CD1c-positive myeloid dendritic cell (primary cell): ENCODE measurements around the gene PDE4D.

Experiments used
- DNase-seq: peaks from one replicate; pipeline ENCODE4 v3.0.0-alpha.2; 2016; ENCODE audit errors: extremely low spot score

PDE4D gene

DNA sequence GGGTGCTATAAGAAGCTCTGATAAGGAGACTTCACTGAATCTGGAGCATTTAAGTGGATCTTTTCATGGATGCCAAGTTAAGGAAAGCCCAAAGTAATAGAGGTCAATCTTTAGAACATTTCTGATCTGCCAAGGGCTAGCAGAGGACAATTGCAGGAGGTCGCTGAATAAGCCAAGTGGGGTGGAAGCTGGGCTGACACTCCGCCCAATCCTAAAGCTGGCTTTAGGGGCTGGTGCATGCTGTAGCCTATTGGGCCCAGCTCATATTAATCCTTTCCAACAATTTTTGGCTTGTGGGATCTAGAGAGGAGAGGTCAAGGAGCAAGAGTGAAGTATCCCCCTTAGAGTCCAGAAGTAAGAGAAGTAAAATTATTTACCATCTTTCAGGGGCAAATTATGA is 784.1 kb downstream of the PDE4D start:
- DNase-seq = no peak

- no peak for DNase-seq
These were observed 785.8 kb downstream of the PDE4D start for GRCh38 chr5:59107692-59108091.

- no peak for DNase-seq
These were observed 789.0 kb downstream of the PDE4D start for GRCh38 chr5:59104400-59105127.

DNA sequence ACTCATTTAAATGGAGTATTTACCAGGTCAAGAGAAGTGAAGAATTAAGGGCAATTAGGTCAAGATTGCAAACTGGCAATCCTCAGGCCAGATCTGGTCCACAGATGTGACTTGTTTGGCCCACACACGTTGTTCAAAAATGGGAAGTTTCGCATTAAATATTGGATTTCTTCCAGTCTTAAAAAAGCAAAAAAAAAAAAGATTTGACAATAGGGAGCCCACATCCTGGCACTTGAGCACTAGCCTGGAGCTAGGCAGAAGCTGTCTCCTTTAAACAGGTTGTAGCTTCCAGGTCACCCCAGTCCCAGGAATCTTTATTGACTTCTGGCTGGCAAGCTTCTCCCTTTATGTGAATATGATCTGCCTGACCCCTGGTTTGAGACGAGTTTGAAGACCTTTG is 790.2 kb downstream of the PDE4D start:
- no peak for DNase-seq

DNA sequence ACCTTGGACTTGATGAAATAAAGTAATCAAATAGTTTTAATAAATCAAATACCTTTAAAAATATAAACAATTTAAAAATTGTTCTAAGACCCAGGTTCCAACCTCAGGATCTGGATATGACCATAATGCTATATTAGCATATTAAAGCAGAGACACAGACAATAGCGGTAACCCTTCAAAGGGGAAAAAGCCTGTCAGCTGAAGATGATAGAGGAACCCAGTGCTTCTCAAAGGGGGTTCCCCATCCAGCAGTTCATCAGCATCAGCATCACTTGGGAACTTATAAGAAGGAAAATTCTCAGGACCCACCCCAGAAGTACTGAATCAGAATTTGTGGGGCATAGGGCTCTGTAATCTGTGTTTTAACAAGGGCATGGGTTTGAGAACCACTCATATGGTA is 791.1 kb downstream of the PDE4D start:
- no peak for DNase-seq

GRCh38 chr5:59100875-59101274 is 792.7 kb downstream of the PDE4D start:
- no peak for DNase-seq

DNA sequence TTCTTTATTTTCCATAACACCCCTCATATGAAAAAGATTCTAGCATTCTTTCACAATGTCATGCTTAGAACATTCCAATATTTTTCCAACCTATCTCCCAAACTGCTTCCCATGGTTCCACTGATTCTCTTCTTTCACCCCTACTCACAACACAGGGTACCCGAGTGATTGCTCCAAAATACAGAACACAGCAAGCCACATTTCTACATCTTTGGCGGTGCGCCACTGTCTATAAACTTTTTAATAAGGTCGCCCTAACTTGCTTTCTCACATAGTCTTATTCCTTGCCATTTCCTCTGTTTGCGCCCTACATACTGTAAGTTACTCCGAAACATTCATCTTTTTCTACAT is 793.6 kb downstream of the PDE4D start:
- DNase-seq = no peak

GRCh38 chr5:59099270-59099994 is 794.1 kb downstream of the PDE4D start:
- DNase-seq = peak; percentile 7

DNA sequence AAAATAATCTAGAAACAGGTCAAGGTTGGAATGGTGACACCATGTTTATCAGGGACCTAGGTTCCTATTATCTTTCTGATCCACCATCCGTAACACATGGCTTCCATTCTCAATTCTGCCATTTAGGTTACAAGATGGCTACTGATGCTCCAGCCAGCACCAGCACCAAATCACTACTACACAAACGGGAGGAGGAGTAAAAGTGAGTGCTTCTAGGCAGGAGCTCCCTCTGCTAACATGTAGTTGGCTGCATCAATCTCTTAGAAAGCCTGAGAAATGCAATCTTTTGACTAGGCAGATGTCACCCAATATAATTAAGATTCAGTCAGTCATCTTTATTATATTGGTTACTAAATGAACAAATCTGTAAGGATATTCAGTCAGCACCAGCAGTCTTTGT is 794.8 kb downstream of the PDE4D start:
- no peak for DNase-seq

DNA sequence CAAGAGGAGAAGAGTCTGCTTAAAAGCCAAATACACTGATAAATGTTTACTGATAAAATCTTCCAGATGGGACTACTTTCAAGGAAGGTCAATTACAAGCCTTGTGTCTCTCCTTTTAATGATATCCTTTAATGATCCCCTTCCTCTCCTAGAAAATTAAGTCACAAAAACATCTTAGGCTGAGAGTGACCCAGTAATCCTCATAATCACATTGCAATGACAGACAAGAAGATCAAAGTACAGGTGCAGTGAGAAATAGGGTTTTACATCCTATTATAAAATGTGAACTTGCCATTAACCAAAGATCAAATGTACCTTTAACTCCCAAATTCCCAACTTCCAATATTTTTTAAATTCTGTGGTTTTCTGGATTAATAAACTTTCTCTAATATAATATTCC is 795.8 kb downstream of the PDE4D start:
- DNase-seq = no peak

DNA sequence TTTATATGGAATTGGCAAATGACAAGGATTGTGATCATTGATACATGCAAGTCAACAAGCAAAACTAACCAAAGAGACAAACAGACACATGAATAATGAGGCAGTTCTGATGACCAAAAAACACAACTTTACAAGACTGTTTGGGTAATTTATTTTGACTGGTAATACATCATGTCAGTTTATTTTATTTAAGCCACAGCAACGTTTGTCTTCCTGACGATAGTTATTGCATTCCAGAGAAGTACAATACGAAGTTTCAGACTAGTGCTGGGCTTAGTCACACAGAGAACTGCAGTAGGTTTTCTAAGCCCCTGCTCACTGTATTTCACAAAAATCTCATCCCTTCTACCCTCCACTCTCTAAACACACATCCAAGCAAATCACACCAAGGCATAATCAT is 796.4 kb downstream of the PDE4D start:
- DNase-seq = no peak

DNA sequence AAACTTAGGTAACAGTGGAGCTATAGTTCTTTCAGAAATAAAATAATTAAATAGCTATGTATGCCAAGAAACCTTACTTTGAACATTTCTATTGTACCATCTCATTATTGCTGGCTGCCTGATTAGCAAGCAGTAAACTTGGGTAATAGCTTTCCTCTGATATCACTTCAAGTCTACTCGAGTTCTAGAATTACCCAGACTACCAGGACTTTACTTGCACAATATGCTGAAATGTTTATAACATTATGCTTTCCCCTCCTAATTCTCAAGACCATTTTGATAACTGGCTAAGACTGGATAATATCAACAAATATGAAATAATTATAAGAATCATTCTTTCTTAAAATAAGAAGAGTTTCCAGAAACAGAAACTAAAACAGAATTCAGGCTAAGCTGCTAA is 798.0 kb downstream of the PDE4D start:
- no peak for DNase-seq

GRCh38 chr5:59094864-59095263 is 798.7 kb downstream of the PDE4D start:
- no peak for DNase-seq

GRCh38 chr5:59093329-59093728 is 800.2 kb downstream of the PDE4D start:
- DNase-seq = no peak

GRCh38 chr5:59092758-59093157 is 800.8 kb downstream of the PDE4D start:
- DNase-seq = no peak

GRCh38 chr5:59091965-59092364 is 801.6 kb downstream of the PDE4D start:
- no peak for DNase-seq

DNA sequence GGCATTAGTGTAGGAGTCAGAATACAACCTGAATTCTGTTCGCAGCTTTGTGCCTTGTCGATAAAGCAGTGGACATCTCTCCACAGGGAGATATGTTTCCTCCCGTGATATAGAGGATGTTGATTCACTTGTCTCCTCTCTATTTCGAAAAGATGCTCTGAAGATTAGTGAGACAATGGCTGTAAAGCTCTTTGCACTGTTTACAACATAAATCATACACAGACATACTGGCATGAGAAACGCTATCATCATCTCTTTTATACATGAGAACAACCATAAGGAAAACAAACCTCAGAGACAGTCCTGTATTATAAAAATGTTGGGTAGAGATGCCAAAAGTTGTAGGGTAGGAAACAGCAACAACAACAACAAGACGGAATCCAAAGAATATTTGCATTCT is 803.2 kb downstream of the PDE4D start:
- DNase-seq = no peak

DNA sequence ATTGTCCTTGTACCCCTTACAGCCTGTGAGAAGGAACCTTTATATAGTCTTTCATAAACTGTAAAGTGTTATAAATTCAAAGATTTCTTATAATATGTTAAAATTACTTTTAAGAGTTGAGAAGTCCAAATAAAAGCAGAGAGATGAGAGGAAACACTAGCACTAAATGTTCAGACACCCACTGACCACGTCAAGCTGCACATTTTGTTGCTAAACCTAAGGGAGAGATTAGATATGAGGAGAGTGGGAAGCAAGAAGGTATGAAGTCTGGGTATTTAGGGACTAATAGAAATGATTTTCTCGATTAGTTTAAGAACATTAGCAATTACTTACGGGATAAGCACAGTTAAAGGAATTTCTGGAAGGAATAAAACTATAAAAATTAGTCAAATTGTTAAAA is 803.8 kb downstream of the PDE4D start:
- DNase-seq = no peak

- no peak for DNase-seq
These were observed 805.0 kb downstream of the PDE4D start for GRCh38 chr5:59088546-59088945.

GRCh38 chr5:59086024-59086423 is 807.5 kb downstream of the PDE4D start:
- no peak for DNase-seq

DNA sequence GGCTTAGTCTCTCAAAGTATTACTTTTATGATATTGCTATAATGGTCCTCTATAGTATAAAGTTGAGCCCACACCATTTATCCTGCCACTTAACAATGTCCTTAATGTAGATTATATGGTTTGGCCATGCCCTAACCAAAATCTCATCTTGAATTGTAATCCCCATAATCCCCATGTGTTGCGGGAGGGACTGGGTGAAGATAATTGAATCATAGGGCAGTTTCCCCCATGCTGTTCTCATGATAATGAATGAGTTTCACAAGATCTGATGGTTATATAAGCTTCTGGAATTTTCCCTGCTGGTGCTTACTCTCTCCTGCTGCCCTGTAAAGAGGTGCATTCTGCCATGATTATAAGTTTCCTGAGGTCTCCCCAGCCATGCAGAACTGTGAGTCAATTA is 811.8 kb downstream of the PDE4D start:
- DNase-seq = no peak

DNA sequence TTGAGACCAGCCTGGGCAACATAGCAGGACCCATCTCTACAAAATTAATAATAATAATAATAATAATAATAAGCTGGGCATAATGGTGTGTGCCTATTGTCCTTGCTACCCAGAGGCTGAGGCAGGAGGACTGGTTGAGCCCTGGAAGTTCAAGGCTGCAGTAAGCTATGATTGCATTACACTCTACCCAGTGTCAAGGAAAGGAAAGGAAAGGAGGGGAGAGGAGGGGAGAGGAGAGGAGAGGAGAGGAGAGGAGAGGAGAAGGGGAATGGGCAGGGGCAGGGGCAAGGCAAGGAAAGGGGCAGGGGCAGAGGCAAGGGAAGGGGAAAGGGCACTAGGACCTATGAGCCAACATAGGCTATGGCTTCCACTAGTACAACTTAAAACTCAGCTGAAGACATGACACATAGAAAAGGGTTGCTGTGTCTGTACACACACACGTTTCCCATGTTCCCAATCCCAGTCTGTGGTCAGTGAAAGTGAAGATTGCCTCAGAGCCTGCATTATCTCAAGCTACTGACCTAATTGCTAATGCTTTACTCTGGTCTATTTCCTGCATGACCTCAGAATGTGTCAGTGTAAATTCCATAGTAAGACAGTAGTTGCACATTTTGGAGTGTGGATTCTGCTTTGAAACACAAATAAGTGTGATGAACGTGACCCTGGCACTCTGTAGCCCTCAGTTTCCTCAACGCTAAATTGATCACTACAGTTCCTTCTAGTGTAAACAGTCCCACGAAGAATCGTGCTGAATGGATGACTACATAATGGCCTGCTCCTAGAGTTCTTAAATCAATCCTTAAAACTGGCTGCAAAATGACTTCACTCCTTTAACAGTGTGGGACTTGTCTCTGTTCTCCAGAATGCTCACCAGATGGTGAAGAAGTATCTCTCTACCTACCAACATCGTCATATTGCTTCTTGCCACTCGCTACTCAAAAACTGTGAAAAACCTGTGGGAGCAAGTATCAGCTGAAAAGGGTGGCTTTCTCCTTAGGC is 813.6 kb downstream of the PDE4D start:
- DNase-seq = no peak
